ENCODE data around the gene C17orf78.

DNA sequence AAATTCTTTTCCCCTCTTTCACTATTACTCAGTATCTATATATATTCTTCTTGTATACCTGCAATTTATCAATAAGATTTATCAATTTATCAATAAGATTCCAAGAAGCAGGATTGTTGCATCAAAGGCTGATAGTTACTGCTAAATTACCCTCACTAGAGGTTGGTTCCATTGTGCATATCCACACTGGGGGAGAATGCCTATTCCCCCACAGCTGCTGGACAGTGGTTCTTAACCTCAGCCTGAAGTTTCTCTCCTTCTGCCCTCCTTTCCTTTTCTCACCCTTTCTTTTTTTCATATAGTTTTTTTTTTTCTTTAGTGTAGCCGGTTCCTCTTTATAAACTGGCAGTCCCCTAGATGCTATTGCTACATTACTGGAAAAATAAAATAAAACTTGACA is 6.3 kb downstream of the C17orf78 start:
- TF ChIP-seq, protein P1, sequence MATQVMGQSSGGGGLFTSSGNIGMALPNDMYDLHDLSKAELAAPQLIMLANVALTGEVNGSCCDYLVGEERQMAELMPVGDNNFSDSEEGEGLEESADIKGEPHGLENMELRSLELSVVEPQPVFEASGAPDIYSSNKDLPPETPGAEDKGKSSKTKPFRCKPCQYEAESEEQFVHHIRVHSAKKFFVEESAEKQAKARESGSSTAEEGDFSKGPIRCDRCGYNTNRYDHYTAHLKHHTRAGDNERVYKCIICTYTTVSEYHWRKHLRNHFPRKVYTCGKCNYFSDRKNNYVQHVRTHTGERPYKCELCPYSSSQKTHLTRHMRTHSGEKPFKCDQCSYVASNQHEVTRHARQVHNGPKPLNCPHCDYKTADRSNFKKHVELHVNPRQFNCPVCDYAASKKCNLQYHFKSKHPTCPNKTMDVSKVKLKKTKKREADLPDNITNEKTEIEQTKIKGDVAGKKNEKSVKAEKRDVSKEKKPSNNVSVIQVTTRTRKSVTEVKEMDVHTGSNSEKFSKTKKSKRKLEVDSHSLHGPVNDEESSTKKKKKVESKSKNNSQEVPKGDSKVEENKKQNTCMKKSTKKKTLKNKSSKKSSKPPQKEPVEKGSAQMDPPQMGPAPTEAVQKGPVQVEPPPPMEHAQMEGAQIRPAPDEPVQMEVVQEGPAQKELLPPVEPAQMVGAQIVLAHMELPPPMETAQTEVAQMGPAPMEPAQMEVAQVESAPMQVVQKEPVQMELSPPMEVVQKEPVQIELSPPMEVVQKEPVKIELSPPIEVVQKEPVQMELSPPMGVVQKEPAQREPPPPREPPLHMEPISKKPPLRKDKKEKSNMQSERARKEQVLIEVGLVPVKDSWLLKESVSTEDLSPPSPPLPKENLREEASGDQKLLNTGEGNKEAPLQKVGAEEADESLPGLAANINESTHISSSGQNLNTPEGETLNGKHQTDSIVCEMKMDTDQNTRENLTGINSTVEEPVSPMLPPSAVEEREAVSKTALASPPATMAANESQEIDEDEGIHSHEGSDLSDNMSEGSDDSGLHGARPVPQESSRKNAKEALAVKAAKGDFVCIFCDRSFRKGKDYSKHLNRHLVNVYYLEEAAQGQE (IDR thresholded peaks at IDR 0.05; ENCODE audit: insufficient read depth in 1 of 2, low read depth in 2 of 2, low read length in 2 of 2), result no peak
- no peak for TF ChIP-seq SIN3A (IDR thresholded peaks at IDR 0.05; ENCODE audit: borderline replicate concordance, insufficient read depth, low read length)
- no peak for TF ChIP-seq POLR2AphosphoS5 (IDR thresholded peaks at IDR 0.05; ENCODE audit: low read depth, low read length)
- no peak for TF ChIP-seq TAF1 (IDR thresholded peaks at IDR 0.05; ENCODE audit: borderline replicate concordance, insufficient read depth, low read length)
- no peak for TF ChIP-seq FOXP2 (optimal IDR thresholded peaks at IDR 0.05; ENCODE audit: borderline replicate concordance, extremely low read depth, extremely low read length, insufficient read depth)
